ENCODE data around the gene MKNK1.

Gene MKNK1

DNA sequence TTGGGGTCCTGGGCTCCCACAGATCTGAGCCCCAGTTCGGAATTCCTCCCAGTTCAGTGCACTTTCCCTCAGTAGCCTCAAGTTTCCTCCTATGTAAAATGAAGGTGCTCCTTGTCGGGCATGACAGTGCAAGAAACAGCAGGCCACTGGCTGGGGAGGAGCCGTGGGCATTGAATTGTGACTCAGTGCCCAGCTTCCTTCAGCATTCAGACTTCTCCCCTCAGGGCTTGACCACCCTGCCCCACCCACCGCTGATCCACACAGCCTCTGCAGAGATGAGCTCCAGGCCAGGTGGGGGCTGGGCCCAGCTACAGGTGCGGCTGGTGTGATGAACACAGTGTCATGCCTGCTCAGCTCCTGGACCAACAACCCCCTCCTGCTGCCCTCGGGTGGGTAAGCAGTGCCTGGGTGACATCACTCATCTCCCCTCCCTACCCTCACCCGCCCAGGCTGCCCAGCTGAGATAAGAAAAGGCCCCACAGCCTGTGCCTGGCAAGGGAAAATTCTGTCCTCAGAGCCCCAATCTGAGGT is 7.7 kb upstream of the MKNK1 start:
- Histone ChIP-seq H3K4me3 (ENCODE audit: low read length) (no peak overlapping the region), H3K4me1 (ENCODE audit: insufficient read depth, low read length) (peaks cover 21% of the 10 kb centered on the region), H3K9ac (ENCODE audit: low read depth, low read length) (no peak overlapping the region), H3K36me3 (ENCODE audit: insufficient read depth, low read length) (peaks cover 3% of the 10 kb centered on the region; the same call in 1 of the 2 replicates), H3K27ac (ENCODE audit: low read depth, low read length) (no peak overlapping the region), H3K27me3 (ENCODE audit: insufficient read depth, low read length) (no peaks in the 10 kb centered on the region), H3K9me3 (ENCODE audit: insufficient read depth, low read depth, low read length) (no peaks in the 10 kb centered on the region)
- WGBS = 65% methylated on average over 7 of the region's 7 CpGs

DNA sequence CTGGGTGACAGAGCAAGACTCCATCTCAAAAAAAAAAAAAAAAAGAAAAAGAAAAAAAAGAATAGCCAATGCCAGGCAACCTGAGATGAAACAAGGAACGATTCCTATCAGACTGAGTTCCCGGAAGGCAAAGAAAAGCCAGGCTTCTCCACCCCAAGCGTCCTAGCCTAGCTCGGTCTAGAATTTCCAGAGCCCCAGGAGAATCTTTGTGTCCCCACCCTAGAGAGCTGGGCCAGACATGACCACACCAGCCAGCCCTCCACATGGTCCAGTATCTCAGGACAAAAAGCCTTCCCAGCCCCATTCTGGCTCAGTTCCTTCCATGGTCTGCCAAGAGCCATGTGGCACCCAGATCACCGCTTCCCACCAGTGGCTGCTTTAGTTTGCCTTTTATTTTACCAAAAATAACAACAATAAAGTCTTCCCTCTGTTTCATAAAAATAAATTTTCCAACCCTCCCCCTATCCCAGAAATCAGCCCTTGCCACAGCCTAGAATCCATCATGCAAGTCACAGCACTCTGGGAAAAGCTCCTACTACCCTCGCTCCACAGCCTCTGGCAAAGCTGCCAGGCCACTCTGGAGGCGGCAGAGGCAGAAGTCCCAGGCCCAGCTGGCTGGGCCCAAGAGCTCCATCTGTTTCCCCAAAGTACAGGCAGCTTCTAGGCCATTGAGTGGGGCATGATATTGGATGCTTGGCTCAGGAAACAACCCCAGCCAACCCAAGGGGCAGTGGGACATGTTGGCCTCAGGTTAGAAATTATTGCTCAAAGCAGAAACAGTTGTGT is 3.5 kb upstream of the MKNK1 start:
- no peak overlapping the region for H3K27ac ChIP-seq (ENCODE audit: low read depth, low read length)
- no peaks in the 10 kb centered on the region for H3K27me3 ChIP-seq (ENCODE audit: insufficient read depth, low read length)
- WGBS = 95% methylated on average over 7 of the region's 7 CpGs
- no peak overlapping the region for H3K4me3 ChIP-seq (ENCODE audit: low read length)
- peaks cover 17% of the 10 kb centered on the region for H3K4me1 ChIP-seq (ENCODE audit: insufficient read depth, low read length)
- peaks cover 3% of the 10 kb centered on the region; the same call in 1 of the 2 replicates for H3K36me3 ChIP-seq (ENCODE audit: insufficient read depth, low read length)
- H3K9me3 ChIP-seq (ENCODE audit: insufficient read depth, low read depth, low read length) = no peaks in the 10 kb centered on the region
- no peak overlapping the region for H3K9ac ChIP-seq (ENCODE audit: low read depth, low read length)

DNA sequence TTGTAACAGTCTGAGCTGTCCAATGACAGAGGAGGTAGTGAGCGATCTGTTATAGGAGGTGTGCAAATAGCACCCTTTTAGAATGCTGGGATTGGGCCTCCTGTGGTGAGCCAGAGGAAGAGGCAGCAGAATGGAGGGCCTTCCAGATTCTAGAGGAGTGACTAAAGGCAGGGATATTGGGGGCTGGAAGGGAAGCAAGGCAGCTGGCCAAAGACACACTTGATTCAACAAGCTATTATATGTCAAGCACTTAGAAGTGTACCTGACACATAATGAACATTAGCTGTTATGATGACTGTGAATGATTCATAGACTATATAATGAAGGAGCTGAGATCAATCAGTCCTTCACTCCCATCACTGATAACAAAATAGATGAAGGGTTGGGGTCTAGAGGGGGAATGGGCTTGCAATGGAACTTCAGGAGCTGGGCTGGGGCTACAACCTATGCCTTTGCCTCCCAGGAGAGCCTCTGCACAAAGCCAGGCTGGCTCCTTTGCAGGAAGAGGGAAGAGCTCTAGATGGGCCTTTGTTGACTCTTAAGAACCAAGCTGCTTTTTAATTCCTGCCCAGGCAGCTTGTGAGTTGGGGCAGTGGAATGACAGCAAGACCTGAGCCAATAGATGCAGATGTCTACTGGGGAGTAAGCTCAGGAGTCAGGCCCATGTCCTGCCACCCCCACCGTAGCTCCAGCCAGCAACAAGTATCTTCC is 2.3 kb upstream of the MKNK1 start:
- Histone ChIP-seq H3K4me3 (ENCODE audit: low read length) (no peak overlapping the region), H3K9ac (ENCODE audit: low read depth, low read length) (no peak overlapping the region), H3K36me3 (ENCODE audit: insufficient read depth, low read length) (peaks cover 3% of the 10 kb centered on the region; the same call in 1 of the 2 replicates), H3K9me3 (ENCODE audit: insufficient read depth, low read depth, low read length) (no peaks in the 10 kb centered on the region), H3K4me1 (ENCODE audit: insufficient read depth, low read length) (peaks cover 15% of the 10 kb centered on the region), H3K27me3 (ENCODE audit: insufficient read depth, low read length) (no peaks in the 10 kb centered on the region), H3K27ac (ENCODE audit: low read depth, low read length) (no peak overlapping the region)
- 89% methylated on average over 2 of the region's 2 CpGs for WGBS

DNA sequence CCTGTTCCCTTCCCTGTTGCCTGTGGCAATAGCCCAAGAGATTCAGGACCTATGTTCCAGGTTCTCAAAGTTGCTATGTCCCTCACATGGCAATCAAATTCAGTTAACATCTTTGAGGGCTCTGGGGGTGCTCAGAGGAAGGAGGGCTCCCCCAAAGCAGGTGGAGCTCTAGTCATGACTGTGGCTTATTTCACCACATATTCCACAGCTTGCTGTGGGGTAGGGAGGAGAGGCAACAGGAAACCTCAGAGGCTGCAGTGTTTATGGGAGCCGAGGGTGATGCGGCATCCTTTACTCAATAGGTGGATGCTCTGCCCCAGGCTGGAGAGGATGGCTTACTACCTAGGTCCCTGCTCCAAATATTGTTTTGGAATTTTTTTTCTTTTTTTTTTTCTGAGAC is 1.2 kb upstream of the MKNK1 start:
- Histone ChIP-seq H3K9me3 (ENCODE audit: insufficient read depth, low read depth, low read length) (no peaks in the 10 kb centered on the region), H3K4me1 (ENCODE audit: insufficient read depth, low read length) (peaks cover 13% of the 10 kb centered on the region), H3K4me3 (ENCODE audit: low read length) (peak overlapping the region; percentile 68; the same call in 1 of the 2 replicates), H3K27me3 (ENCODE audit: insufficient read depth, low read length) (no peaks in the 10 kb centered on the region), H3K27ac (ENCODE audit: low read depth, low read length) (no peak overlapping the region), H3K36me3 (ENCODE audit: insufficient read depth, low read length) (peaks cover 3% of the 10 kb centered on the region; the same call in 1 of the 2 replicates), H3K9ac (ENCODE audit: low read depth, low read length) (no peak overlapping the region)
- 96% methylated on average over 2 of the region's 2 CpGs for WGBS

DNA sequence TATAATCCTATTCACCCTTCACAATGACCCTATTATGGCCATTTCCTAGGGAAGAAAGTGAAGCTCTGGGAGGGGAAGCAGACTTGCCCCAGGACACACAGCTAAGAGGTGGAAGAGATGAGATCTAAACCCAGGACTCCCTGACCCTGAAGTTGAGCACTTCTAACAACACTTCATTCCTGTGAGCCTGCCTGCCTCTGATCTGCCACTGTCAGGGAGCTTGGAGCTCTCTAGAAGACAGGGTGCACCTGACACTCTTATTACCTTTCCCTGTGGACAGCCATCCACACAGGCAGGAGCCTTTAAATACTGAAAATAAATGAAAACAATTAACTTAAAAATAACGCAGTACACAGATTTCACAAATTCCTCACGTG is 599 bp downstream of the MKNK1 start:
- Histone ChIP-seq H3K27ac (ENCODE audit: low read depth, low read length) (no peak overlapping the region; the same call in 1 of the 2 replicates), H3K4me1 (ENCODE audit: insufficient read depth, low read length) (peaks cover 13% of the 10 kb centered on the region)
- 8% methylated on average over 2 of the region's 2 CpGs for WGBS

DNA sequence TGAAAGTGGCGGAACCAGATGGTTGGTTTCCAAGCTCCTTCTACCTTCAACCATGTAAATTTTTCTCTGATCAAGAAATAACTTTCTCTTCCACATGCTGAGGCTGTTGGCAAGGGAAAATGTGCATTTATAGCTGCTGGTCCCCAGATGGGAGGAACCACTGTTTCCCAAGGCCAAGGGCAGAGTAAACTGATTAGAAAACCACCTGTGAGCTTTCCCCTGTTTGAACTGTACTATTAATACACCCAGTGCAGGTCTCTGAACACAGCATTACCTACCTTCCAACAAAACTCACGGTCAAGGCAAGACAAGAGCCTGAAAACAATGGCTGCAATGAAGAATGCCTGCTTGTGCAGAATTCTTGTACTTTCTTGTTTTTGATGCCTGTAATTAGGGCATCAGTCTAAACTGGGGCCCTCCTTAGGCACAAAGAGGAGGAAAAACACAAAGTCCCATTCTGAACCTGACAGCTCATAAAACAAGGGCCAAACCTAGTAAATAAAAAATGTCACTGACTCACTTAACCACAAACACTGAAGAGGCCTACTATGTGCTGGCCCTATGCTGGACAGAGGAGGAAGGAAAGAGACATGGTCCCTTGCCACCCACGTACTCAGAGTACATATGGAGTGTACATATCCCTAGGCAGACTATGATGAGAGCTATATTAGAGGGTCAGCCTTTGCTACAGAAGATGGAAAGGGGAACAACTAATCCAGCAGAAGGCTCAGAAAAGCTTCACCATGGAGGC is 2.6 kb downstream of the MKNK1 start:
- 95% methylated on average over 3 of the region's 3 CpGs for WGBS
- Histone ChIP-seq H3K9me3 (ENCODE audit: insufficient read depth, low read depth, low read length) (no peaks in the 10 kb centered on the region), H3K36me3 (ENCODE audit: insufficient read depth, low read length) (no peaks in the 10 kb centered on the region), H3K9ac (ENCODE audit: low read depth, low read length) (no peak overlapping the region), H3K4me3 (ENCODE audit: low read length) (no peak overlapping the region), H3K27me3 (ENCODE audit: insufficient read depth, low read length) (no peaks in the 10 kb centered on the region), H3K27ac (ENCODE audit: low read depth, low read length) (no peak overlapping the region), H3K4me1 (ENCODE audit: insufficient read depth, low read length) (peaks cover 13% of the 10 kb centered on the region)

More for the DNA sequence above, 599 bp downstream of the MKNK1 start:
- H3K36me3 ChIP-seq (ENCODE audit: insufficient read depth, low read length) = peaks cover 2% of the 10 kb centered on the region; the same call in 1 of the 2 replicates
- H3K27me3 ChIP-seq (ENCODE audit: insufficient read depth, low read length) = no peaks in the 10 kb centered on the region
- H3K4me3 ChIP-seq (ENCODE audit: low read length) = peak overlapping the region; percentile 68
- H3K9ac ChIP-seq (ENCODE audit: low read depth, low read length) = peak overlapping the region; percentile 61
- H3K9me3 ChIP-seq (ENCODE audit: insufficient read depth, low read depth, low read length) = no peaks in the 10 kb centered on the region

DNA sequence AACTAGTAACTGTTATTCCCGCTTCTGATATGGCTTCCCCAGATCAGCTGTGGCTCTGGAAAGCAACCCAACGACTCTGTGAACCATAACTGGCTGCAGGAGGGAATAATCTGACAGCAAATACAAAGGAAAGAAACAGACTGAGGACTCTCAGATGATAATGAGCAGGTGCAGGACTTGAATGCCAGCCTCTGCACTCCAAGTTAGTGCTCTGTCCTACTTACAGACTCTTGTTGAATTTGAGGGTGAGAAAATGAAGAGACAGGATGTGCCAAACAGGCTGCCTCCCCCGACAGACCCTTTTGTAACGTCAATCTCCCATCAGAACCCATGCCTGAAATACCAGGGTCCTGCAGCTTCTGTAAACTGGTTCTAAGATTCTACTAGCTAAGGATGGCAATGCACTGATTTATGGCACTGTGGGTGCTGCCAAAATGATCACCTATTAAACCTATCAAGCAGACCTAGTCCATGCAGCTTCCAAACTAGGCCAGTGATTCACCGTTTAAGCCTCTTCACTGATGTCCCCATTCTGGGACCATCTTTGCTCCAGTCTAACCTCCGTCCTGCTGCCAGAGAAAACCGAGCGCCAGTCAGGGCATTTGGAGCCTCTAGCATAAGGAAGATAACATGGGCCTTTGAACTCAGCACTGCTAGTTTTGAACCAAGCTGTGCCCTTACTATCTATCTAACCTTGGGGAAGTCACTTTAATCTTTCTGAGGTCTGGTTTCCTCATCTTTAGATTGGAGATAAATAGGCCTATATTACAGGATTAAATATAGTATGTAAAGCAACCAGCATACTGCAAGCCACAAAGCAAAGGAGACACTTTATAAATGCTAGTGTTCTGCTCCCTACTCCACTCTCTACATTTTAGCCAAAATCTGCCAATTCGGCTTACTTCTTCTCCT is 4.8 kb downstream of the MKNK1 start:
- H3K27me3 ChIP-seq (ENCODE audit: insufficient read depth, low read length) = no peaks in the 10 kb centered on the region
- H3K4me3 ChIP-seq (ENCODE audit: low read length) = no peak overlapping the region
- no peak overlapping the region for H3K9ac ChIP-seq (ENCODE audit: low read depth, low read length)
- no peaks in the 10 kb centered on the region for H3K36me3 ChIP-seq (ENCODE audit: insufficient read depth, low read length)
- H3K27ac ChIP-seq (ENCODE audit: low read depth, low read length) = no peak overlapping the region
- H3K9me3 ChIP-seq (ENCODE audit: insufficient read depth, low read depth, low read length) = no peaks in the 10 kb centered on the region
- 86% methylated on average over 9 of the region's 9 CpGs for WGBS
- H3K4me1 ChIP-seq (ENCODE audit: insufficient read depth, low read length) = peaks cover 5% of the 10 kb centered on the region

DNA sequence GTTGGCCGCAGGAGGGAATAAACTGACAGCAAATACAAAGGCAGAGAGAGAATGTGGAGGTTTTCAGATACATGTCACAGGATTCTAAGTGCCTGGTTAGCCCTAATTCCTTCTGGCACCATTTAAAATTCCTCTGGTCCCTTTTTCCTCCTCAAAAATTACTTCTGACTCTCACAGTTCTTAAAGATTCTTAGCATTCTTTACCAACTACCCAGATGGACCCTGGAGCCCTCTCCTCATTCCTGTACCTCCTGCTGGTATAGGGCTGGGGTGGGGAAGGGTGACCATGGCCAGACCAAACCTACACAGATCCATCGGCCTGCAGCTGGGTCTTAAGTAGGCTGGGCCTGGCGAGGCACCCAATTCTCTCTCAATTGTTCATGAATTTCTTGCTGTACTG is 7.2 kb downstream of the MKNK1 start:
- no peak overlapping the region for H3K4me3 ChIP-seq (ENCODE audit: low read length)
- no peaks in the 10 kb centered on the region for H3K9me3 ChIP-seq (ENCODE audit: insufficient read depth, low read depth, low read length)
- H3K27me3 ChIP-seq (ENCODE audit: insufficient read depth, low read length) = no peaks in the 10 kb centered on the region
- WGBS = 87% methylated on average over 3 of the region's 3 CpGs
- no peak overlapping the region for H3K27ac ChIP-seq (ENCODE audit: low read depth, low read length)
- H3K4me1 ChIP-seq (ENCODE audit: insufficient read depth, low read length) = no peaks in the 10 kb centered on the region
- peaks cover 7% of the 10 kb centered on the region; the same call in 1 of the 2 replicates for H3K36me3 ChIP-seq (ENCODE audit: insufficient read depth, low read length)
- no peak overlapping the region for H3K9ac ChIP-seq (ENCODE audit: low read depth, low read length)

DNA sequence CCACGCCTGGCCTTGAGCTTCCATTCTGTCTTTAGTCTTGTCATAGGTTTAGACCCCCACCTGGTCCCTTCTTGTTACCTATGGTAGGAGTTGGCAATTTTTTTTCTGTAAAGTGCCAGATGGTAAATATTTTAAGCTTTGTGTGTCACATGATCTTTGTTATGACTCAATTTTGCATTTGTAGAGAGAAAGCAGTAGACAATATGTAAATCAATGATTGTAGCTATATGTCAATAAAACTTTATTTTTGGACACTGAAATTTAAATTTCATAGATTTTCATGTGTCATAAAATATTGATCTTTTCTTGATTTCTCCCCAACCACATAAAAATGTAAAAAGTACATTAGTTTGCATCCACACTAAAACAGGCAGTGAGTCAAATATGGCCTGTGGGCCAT is 8.0 kb downstream of the MKNK1 start:
- Histone ChIP-seq H3K27ac (ENCODE audit: low read depth, low read length) (no peak overlapping the region), H3K27me3 (ENCODE audit: insufficient read depth, low read length) (no peaks in the 10 kb centered on the region), H3K9ac (ENCODE audit: low read depth, low read length) (no peak overlapping the region), H3K4me1 (ENCODE audit: insufficient read depth, low read length) (no peaks in the 10 kb centered on the region), H3K4me3 (ENCODE audit: low read length) (no peak overlapping the region), H3K9me3 (ENCODE audit: insufficient read depth, low read depth, low read length) (no peaks in the 10 kb centered on the region), H3K36me3 (ENCODE audit: insufficient read depth, low read length) (peaks cover 9% of the 10 kb centered on the region; the same call in 1 of the 2 replicates)
- 100% methylated on average over 1 of the region's 1 CpG for WGBS

DNA sequence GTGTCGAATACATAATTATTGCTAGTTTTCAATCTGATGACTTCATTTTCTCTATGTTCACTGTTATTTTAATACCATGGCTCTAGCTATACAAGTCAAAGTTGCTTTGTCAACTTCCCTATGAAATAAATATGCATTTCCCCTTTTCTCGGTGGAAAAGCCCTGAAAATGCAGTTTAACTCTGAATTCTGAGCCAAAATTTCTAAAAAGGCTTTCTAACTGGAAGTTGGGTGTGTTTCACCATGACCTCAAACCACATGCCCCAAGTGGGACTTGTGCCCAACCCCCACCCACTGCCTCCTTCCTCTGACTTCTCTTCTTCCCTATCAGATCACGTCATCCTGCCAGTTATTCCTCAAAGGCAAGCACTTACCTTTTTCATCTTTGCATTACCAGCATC is 8.9 kb downstream of the MKNK1 start:
- 86% methylated on average over 3 of the region's 3 CpGs for WGBS
- Histone ChIP-seq H3K36me3 (ENCODE audit: insufficient read depth, low read length) (peaks cover 13% of the 10 kb centered on the region; the same call in 1 of the 2 replicates), H3K4me3 (ENCODE audit: low read length) (no peak overlapping the region)

More for the DNA sequence above, 8.9 kb downstream of the MKNK1 start:
- Histone ChIP-seq H3K27ac (ENCODE audit: low read depth, low read length) (no peak overlapping the region), H3K27me3 (ENCODE audit: insufficient read depth, low read length) (no peaks in the 10 kb centered on the region), H3K4me1 (ENCODE audit: insufficient read depth, low read length) (no peaks in the 10 kb centered on the region), H3K9ac (ENCODE audit: low read depth, low read length) (no peak overlapping the region), H3K9me3 (ENCODE audit: insufficient read depth, low read depth, low read length) (no peaks in the 10 kb centered on the region)
